Measurements from ENCODE around the gene KRTAP4-3. TPM values are rescaled to one million over a fixed set of nuclear protein-coding genes. Genes with fewer than 3 reads are reported as not detected.

KRTAP4-3 gene
- total RNA-seq, 1 donor from 2014 or later = not detected

DNA sequence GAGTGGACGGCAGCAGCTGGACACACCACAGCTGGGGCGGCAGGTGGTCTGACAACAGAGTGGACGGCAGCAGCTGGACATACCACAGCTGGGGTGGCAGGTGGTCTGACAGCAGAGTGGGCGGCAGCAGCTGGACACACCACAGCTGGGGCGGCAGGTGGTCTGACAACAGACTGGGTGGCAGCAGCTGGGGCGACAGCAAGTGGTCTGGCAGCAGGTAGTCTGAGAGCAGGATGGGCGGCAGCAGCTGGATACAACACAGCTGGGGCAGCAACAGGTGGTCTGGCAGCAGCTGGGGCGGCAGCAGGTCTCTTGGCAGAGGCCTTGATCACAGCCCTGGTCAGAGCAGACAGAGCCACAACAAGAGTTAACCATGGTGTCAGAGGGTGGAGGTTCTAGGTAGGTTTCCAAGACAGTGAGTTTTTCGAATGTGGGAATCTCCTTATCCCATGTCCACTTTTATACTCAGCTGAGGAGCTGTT, 16.5 kb upstream of the KRTAP4-3 start, which contains the start of gene KRTAP4-1:
TSS of gene KRTAP4-1 (minus strand) at position 432 of the 482 bp plus-strand sequence. CDS start at position 375, 57 bp downstream.
- no peaks in the 10 kb centered on the region for H3K36me3 ChIP-seq
- no peak within 1 kb of the TSS for H2AFZ ChIP-seq (replicated peaks)
- no peaks in the 10 kb centered on the region for H3K36me3 Mint-ChIP-seq
- H3K4me1 ChIP-seq = no peaks in the 10 kb centered on the region
- TF ChIP-seq EZH2 (IDR thresholded peaks at IDR 0.05) (no peak), EZH2phosphoT487 (IDR thresholded peaks at IDR 0.05) (no peak)
- TF ChIP-seq, protein P1, sequence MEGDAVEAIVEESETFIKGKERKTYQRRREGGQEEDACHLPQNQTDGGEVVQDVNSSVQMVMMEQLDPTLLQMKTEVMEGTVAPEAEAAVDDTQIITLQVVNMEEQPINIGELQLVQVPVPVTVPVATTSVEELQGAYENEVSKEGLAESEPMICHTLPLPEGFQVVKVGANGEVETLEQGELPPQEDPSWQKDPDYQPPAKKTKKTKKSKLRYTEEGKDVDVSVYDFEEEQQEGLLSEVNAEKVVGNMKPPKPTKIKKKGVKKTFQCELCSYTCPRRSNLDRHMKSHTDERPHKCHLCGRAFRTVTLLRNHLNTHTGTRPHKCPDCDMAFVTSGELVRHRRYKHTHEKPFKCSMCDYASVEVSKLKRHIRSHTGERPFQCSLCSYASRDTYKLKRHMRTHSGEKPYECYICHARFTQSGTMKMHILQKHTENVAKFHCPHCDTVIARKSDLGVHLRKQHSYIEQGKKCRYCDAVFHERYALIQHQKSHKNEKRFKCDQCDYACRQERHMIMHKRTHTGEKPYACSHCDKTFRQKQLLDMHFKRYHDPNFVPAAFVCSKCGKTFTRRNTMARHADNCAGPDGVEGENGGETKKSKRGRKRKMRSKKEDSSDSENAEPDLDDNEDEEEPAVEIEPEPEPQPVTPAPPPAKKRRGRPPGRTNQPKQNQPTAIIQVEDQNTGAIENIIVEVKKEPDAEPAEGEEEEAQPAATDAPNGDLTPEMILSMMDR (IDR thresholded peaks at IDR 0.05) = no peak
- H3K4me3 ChIP-seq = no peak within 1 kb of the TSS
- no peak within 1 kb of the TSS for H3K27ac ChIP-seq
- H3K4me2 ChIP-seq = no peak within 1 kb of the TSS
- H3K27me3 ChIP-seq = no peaks in the 10 kb centered on the region
- H3K79me2 ChIP-seq (ENCODE audit: low read depth) = no peaks in the 10 kb centered on the region
- no peak within 1 kb of the TSS for H3K4me3 Mint-ChIP-seq
- H3K9me3 ChIP-seq (ENCODE audit: low read depth) = no peaks in the 10 kb centered on the region
- DNase-seq (ENCODE audit: low spot score) = no peak
- peaks cover 2% of the 10 kb centered on the region for H3K4me1 Mint-ChIP-seq
- H3K9ac ChIP-seq = no peak within 1 kb of the TSS
- H3K27me3 Mint-ChIP-seq (ENCODE audit: insufficient read depth, low read depth) = no peaks in the 10 kb centered on the region
- no peak within 1 kb of the TSS for H3K27ac Mint-ChIP-seq
- H3K9me3 Mint-ChIP-seq = no peaks in the 10 kb centered on the region
- H4K20me1 ChIP-seq (ENCODE audit: low read depth) = no peaks in the 10 kb centered on the region
- H3F3A ChIP-seq (ENCODE audit: low read depth) = no peaks in the 10 kb centered on the region

DNA sequence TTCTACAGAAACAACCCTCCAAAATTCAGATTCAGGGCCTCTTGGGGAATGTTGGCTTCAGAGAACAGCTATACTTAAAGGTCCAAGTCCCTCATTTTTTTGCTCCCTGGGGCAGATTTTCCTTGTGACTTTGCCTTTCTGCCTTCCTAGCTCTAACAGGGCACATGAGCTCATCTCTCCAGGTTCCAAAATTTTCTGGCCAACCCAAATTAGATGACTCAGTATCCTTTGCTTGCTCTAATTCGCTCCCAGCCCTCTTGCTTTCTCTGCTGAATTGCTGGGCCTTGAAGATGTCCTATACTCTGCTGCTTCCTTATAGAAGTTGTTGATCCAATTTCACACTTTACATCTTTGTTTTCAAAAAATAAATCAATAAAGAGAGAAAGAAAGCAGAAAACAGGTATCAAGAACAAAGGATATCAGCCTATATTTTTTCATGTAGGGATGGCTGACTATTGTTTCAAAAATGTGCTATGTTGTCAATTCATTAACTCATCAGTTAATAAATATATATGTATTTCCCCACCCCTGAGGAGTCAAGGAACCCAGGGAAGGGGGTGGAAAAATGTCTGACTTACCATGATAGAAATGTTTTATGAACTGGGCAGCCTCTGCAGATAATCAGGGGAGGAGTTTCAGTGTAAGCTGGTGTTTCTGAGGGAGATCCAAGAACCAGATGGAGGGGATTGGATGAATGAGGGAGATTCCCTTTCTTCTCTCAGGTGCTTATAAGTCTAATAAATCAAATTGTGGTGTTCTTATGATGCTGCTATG, 11.0 kb upstream of the KRTAP4-3 start:
- no peaks in the 10 kb centered on the region for H3K27me3 Mint-ChIP-seq (ENCODE audit: insufficient read depth, low read depth)
- H2AFZ ChIP-seq (replicated peaks) = no peak overlapping the region

DNA sequence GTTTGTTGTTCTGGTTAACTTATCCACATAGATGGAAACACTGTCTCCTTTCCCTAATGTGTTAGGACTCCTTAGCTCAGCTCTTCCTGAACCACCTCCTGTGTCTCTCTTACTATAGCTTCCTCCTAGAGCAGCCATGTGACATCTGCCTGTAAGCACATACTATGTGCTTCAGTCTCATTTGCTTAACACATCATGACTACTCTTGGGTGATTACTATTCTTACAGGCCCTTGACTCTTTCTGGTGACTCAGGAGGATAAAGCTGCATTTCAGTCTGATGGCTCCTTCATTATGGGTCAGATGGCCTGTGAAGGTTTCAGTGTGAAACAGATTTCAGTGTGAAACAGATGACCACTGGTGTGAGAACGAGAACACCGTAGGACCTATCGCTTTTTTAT, 10.3 kb upstream of the KRTAP4-3 start:
- no peak overlapping the region for H3K4me3 Mint-ChIP-seq
- Histone ChIP-seq H3K27me3 (no peaks in the 10 kb centered on the region), H3K4me1 (no peaks in the 10 kb centered on the region), H3K79me2 (ENCODE audit: low read depth) (no peaks in the 10 kb centered on the region), H3K27ac (no peak overlapping the region), H3K9me3 (ENCODE audit: low read depth) (no peaks in the 10 kb centered on the region), H3F3A (ENCODE audit: low read depth) (no peaks in the 10 kb centered on the region), H4K20me1 (ENCODE audit: low read depth) (no peaks in the 10 kb centered on the region), H3K4me3 (no peak overlapping the region), H3K36me3 (no peaks in the 10 kb centered on the region), H3K4me2 (no peak overlapping the region), H2AFZ (replicated peaks) (peak overlapping the region; percentile 54), H3K9ac (no peak overlapping the region)
- no peak for DNase-seq (ENCODE audit: low spot score)
- H3K27me3 Mint-ChIP-seq (ENCODE audit: insufficient read depth, low read depth) = no peaks in the 10 kb centered on the region
- TF ChIP-seq EZH2phosphoT487 (IDR thresholded peaks at IDR 0.05) (no peak), EZH2 (IDR thresholded peaks at IDR 0.05) (no peak)
- TF ChIP-seq, protein P1 (IDR thresholded peaks at IDR 0.05) = no peak
- H3K27ac Mint-ChIP-seq = no peak overlapping the region
- H3K4me1 Mint-ChIP-seq = no peaks in the 10 kb centered on the region
- H3K9me3 Mint-ChIP-seq = no peaks in the 10 kb centered on the region
- no peaks in the 10 kb centered on the region for H3K36me3 Mint-ChIP-seq

More for the DNA sequence above, 11.0 kb upstream of the KRTAP4-3 start:
- TF ChIP-seq EZH2 (IDR thresholded peaks at IDR 0.05) = no peak
- TF ChIP-seq, protein P1 (IDR thresholded peaks at IDR 0.05) = no peak
- no peak for TF ChIP-seq EZH2phosphoT487 (IDR thresholded peaks at IDR 0.05)
- H4K20me1 ChIP-seq (ENCODE audit: low read depth) = no peaks in the 10 kb centered on the region
- no peaks in the 10 kb centered on the region for H3F3A ChIP-seq (ENCODE audit: low read depth)
- no peaks in the 10 kb centered on the region for H3K79me2 ChIP-seq (ENCODE audit: low read depth)
- Mint-ChIP-seq H3K27ac (no peak overlapping the region), H3K9me3 (no peaks in the 10 kb centered on the region), H3K4me3 (no peak overlapping the region), H3K4me1 (no peaks in the 10 kb centered on the region), H3K36me3 (no peaks in the 10 kb centered on the region)
- H3K4me1 ChIP-seq = no peaks in the 10 kb centered on the region
- H3K27me3 ChIP-seq = no peaks in the 10 kb centered on the region
- H3K9ac ChIP-seq = no peak overlapping the region
- no peaks in the 10 kb centered on the region for H3K36me3 ChIP-seq
- H3K4me2 ChIP-seq = no peak overlapping the region
- no peak overlapping the region for H3K4me3 ChIP-seq
- no peaks in the 10 kb centered on the region for H3K9me3 ChIP-seq (ENCODE audit: low read depth)
- no peak for DNase-seq (ENCODE audit: low spot score)
- no peak overlapping the region for H3K27ac ChIP-seq
